GM19452 (cell line): ENCODE measurements around the gene PDYN.
"Not testable (repeated sequence)": the region's sequence is repeated elsewhere in the genome, so short reads cannot be mapped to it uniquely, and the experiment has no call there.

Experiments used
- ATAC-seq: cut with Tn5 transposase; IDR thresholded peaks from one replicate; pipeline ENCODE4 v1.9.1; 2021; ENCODE audit not compliant: unreplicated experiment

Gene PDYN

GRCh38 chr20:1993986-1994385 is at the start of gene PDYN:
Gene PDYN, minus strand, starts transcription at chr20:1994058. Its CDS starts 10,974 bp downstream, at chr20:1983084.
- no peak for ATAC-seq

GRCh38 chr20:2042400-2042799 is 48.5 kb upstream of the PDYN start:
- no peak for ATAC-seq

- no peak for ATAC-seq
Observed at GRCh38 chr20:2038161-2038560, 44.3 kb upstream of the PDYN start.

GRCh38 chr20:2037296-2037914 is 43.5 kb upstream of the PDYN start:
- ATAC-seq, result no peak

GRCh38 chr20:2036357-2036756 is 42.5 kb upstream of the PDYN start:
- ATAC-seq, result not testable (repeated sequence)

- ATAC-seq, result no peak
Observed at GRCh38 chr20:2032168-2032567, 38.3 kb upstream of the PDYN start.

- ATAC-seq, result no peak
Observed at GRCh38 chr20:2026514-2026913, 32.7 kb upstream of the PDYN start.

- no peak for ATAC-seq
Observed at GRCh38 chr20:2026004-2026403, 32.1 kb upstream of the PDYN start.

GRCh38 chr20:2023151-2023550 is 29.3 kb upstream of the PDYN start:
- no peak for ATAC-seq

- ATAC-seq, result no peak
Observed at GRCh38 chr20:2022163-2022562, 28.3 kb upstream of the PDYN start.

- no peak for ATAC-seq
Observed at GRCh38 chr20:2010533-2010932, 16.7 kb upstream of the PDYN start.

GRCh38 chr20:2006452-2007361 is 12.8 kb upstream of the PDYN start:
- ATAC-seq, result no peak

- ATAC-seq, result no peak
Observed at GRCh38 chr20:2005831-2006426, 12.1 kb upstream of the PDYN start.

GRCh38 chr20:2005359-2005758 is 11.5 kb upstream of the PDYN start:
- no peak for ATAC-seq

GRCh38 chr20:2004171-2004570 is 10.3 kb upstream of the PDYN start:
- no peak for ATAC-seq

GRCh38 chr20:2002365-2002764 is 8.5 kb upstream of the PDYN start:
- ATAC-seq, result no peak

- no peak for ATAC-seq
Observed at GRCh38 chr20:2001119-2001518, 7.3 kb upstream of the PDYN start.

GRCh38 chr20:2000285-2000684 is 6.4 kb upstream of the PDYN start:
- ATAC-seq, result no peak

- no peak for ATAC-seq
Observed at GRCh38 chr20:1998715-1999114, 4.9 kb upstream of the PDYN start.

- no peak for ATAC-seq
Observed at GRCh38 chr20:1998193-1998520, 4.3 kb upstream of the PDYN start.

GRCh38 chr20:1997483-1998192 is 3.8 kb upstream of the PDYN start:
- no peak for ATAC-seq
